OCI-LY1 (cell line): Measurements from ENCODE around the gene CROCC.

Experiments used
- H2AFZ ChIP-seq: fragments of 200-600 bp; sonication (generic), shearing (Covaris generic); 2 replicates; pipeline ENCODE4 v1.6.0; 2014; ENCODE audit warnings: antibody characterized with exemption, mild to moderate bottlenecking, low read length
- H3F3A ChIP-seq: fragments of 200-600 bp; sonication (generic), shearing (Covaris generic); 2 replicates; pipeline ENCODE4 v1.6.0; 2014; ENCODE audit warnings: mild to moderate bottlenecking, antibody characterized with exemption, low read length, moderate library complexity; ENCODE audit not compliant: insufficient read depth
- H3K27ac ChIP-seq: fragments of 200-600 bp; sonication (generic); 2 replicates; pipeline ENCODE4 v1.5.1; 2014; ENCODE audit warnings: low read length, mixed run types, mild to moderate bottlenecking, low read depth; ENCODE audit not compliant: poor library complexity, severe bottlenecking
- H3K27me3 ChIP-seq: fragments of 200-600 bp; sonication (generic); 2 replicates; pipeline ENCODE4 v1.6.0; 2014; ENCODE audit warnings: antibody characterized with exemption, mild to moderate bottlenecking, low read length, moderate library complexity; ENCODE audit not compliant: insufficient read depth
- H3K36me3 ChIP-seq: fragments of 200-600 bp; sonication (generic); 2 replicates; pipeline ENCODE4 v1.6.1; 2014; ENCODE audit warnings: mild to moderate bottlenecking, antibody characterized with exemption, low read length, moderate library complexity, mixed read lengths; ENCODE audit not compliant: insufficient read depth
- H3K4me1 ChIP-seq: fragments of 200-600 bp; sonication (generic); 2 replicates; pipeline ENCODE4 v1.5.1; 2014; ENCODE audit warnings: mild to moderate bottlenecking, low read length, moderate library complexity; ENCODE audit not compliant: insufficient read depth, severe bottlenecking
- H3K4me2 ChIP-seq: fragments of 200-600 bp; sonication (generic), shearing (Covaris generic); 2 replicates; pipeline ENCODE4 v1.6.1; 2014; ENCODE audit warnings: low read length
- H3K4me3 ChIP-seq: fragments of 200-600 bp; sonication (generic); 2 replicates; pipeline ENCODE4 v1.5.1; 2014; ENCODE audit warnings: low read length, low read depth, mild to moderate bottlenecking, mixed read lengths; ENCODE audit not compliant: poor library complexity, severe bottlenecking
- H3K79me2 ChIP-seq: fragments of 200-600 bp; shearing (Covaris generic); 2 replicates; pipeline ENCODE4 v1.6.1; 2016; ENCODE audit warnings: mixed run types, low read length, mixed read lengths; ENCODE audit not compliant: insufficient read depth
- H3K9ac ChIP-seq: fragments of 200-600 bp; sonication (generic), shearing (Covaris generic); 2 replicates; pipeline ENCODE4 v1.6.1; 2014; ENCODE audit warnings: mild to moderate bottlenecking, low read length, mixed read lengths
- H3K9me2 ChIP-seq: fragments of 200-600 bp; sonication (generic), shearing (Covaris generic); 2 replicates; pipeline ENCODE4 v1.6.1; 2014; ENCODE audit warnings: low read depth, mild to moderate bottlenecking, low read length, mixed read lengths
- H3K9me3 ChIP-seq: fragments of 200-600 bp; shearing (Covaris generic); 2 replicates; pipeline ENCODE4 v1.6.1; 2014; ENCODE audit warnings: low read length, mixed read lengths
- H4K20me1 ChIP-seq: fragments of 200-600 bp; sonication (generic), shearing (Covaris generic); 2 replicates; pipeline ENCODE4 v1.6.0; 2016; ENCODE audit warnings: mild to moderate bottlenecking, low read length; ENCODE audit not compliant: insufficient read depth
- CTCF ChIP-seq: fragments of 200-600 bp; sonication (generic), shearing (Covaris generic); IDR thresholded peaks from 2 replicates; pipeline ENCODE4 v1.5.1; 2017; ENCODE audit warnings: mild to moderate bottlenecking, antibody characterized with exemption, low read length, moderate library complexity, mixed read lengths
- EZH2 ChIP-seq: fragments of 200-600 bp; sonication (generic), shearing (Covaris generic); IDR thresholded peaks from 2 replicates; pipeline ENCODE4 v1.8.0; 2017; ENCODE audit warnings: borderline replicate concordance, mixed run types, mild to moderate bottlenecking, antibody characterized with exemption, low read length, moderate library complexity, mixed read lengths

CROCC gene

GRCh38 chr1:16966282-16966681 is 44.6 kb downstream of the CROCC start:
- no peaks in the 10 kb centered on the region for H4K20me1 ChIP-seq
- H2AFZ ChIP-seq = no peak overlapping the region
- H3F3A ChIP-seq = no peaks in the 10 kb centered on the region
- H3K79me2 ChIP-seq = no peaks in the 10 kb centered on the region
- no peak overlapping the region for H3K4me3 ChIP-seq
- no peak overlapping the region for H3K9ac ChIP-seq
- H3K27ac ChIP-seq = no peak overlapping the region
- no peaks in the 10 kb centered on the region for H3K36me3 ChIP-seq
- H3K4me1 ChIP-seq = no peaks in the 10 kb centered on the region
- H3K4me2 ChIP-seq = no peak overlapping the region
- H3K9me3 ChIP-seq = no peaks in the 10 kb centered on the region
- no peaks in the 10 kb centered on the region for H3K27me3 ChIP-seq
- TF ChIP-seq CTCF = no peak
- TF ChIP-seq EZH2 = no peak
- no peaks in the 10 kb centered on the region for H3K9me2 ChIP-seq

- Histone ChIP-seq H3K27ac (no peak overlapping the region), H3K27me3 (no peaks in the 10 kb centered on the region), H3K4me1 (no peaks in the 10 kb centered on the region), H3K36me3 (no peaks in the 10 kb centered on the region), H3K9me2 (no peaks in the 10 kb centered on the region), H3K4me2 (no peak overlapping the region), H4K20me1 (no peaks in the 10 kb centered on the region), H3K4me3 (no peak overlapping the region), H3K9ac (no peak overlapping the region), H2AFZ (no peak overlapping the region), H3F3A (no peaks in the 10 kb centered on the region), H3K9me3 (no peaks in the 10 kb centered on the region), H3K79me2 (no peaks in the 10 kb centered on the region)
- TF ChIP-seq EZH2 = no peak
- TF ChIP-seq CTCF = no peak
These were observed 45.4 kb downstream of the CROCC start for GRCh38 chr1:16967095-16967575.

GRCh38 chr1:16967962-16968361 is 46.2 kb downstream of the CROCC start:
- Histone ChIP-seq H2AFZ (no peak overlapping the region), H3K9ac (no peak overlapping the region), H3K79me2 (no peaks in the 10 kb centered on the region), H4K20me1 (no peaks in the 10 kb centered on the region), H3K4me1 (no peaks in the 10 kb centered on the region), H3F3A (no peaks in the 10 kb centered on the region), H3K4me3 (no peak overlapping the region), H3K9me3 (no peaks in the 10 kb centered on the region), H3K36me3 (no peaks in the 10 kb centered on the region), H3K4me2 (no peak overlapping the region), H3K27ac (no peak overlapping the region), H3K27me3 (no peaks in the 10 kb centered on the region), H3K9me2 (no peaks in the 10 kb centered on the region)
- TF ChIP-seq EZH2 (no peak), CTCF (no peak)
